HG03135 (cell line): ENCODE results near the gene GPHN.

Source experiments
- ATAC-seq: cut with Tn5 transposase; IDR thresholded peaks from one replicate; pipeline ENCODE4 v1.9.1; 2021; ENCODE audit warnings: mild to moderate bottlenecking, moderate library complexity; ENCODE audit not compliant: unreplicated experiment

The GPHN gene

GRCh38 chr14:66507722-66508546 is at the start of gene GPHN:
GPHN (plus strand) TSS chr14:66508147.
- ATAC-seq: peak; percentile 79

- ATAC-seq: no peak
Observed at GRCh38 chr14:66459603-66460002, 48.3 kb upstream of the GPHN start.

- ATAC-seq: no peak
Observed at GRCh38 chr14:66464261-66464660, 43.7 kb upstream of the GPHN start.

GRCh38 chr14:66468778-66469367 is 39.1 kb upstream of the GPHN start:
- no peak for ATAC-seq

GRCh38 chr14:66471584-66471983 is 36.4 kb upstream of the GPHN start:
- ATAC-seq: no peak

GRCh38 chr14:66472251-66472650 is 35.7 kb upstream of the GPHN start:
- no peak for ATAC-seq

GRCh38 chr14:66473223-66473622 is 34.7 kb upstream of the GPHN start:
- ATAC-seq: no peak

- ATAC-seq: no peak
Observed at GRCh38 chr14:66476964-66477363, 31.0 kb upstream of the GPHN start.

- ATAC-seq: no peak
Observed at GRCh38 chr14:66477567-66477966, 30.4 kb upstream of the GPHN start.

GRCh38 chr14:66482873-66483272 is 25.1 kb upstream of the GPHN start:
- ATAC-seq: no peak

GRCh38 chr14:66483322-66483721 is 24.6 kb upstream of the GPHN start:
- ATAC-seq: no peak

GRCh38 chr14:66485029-66485428 is 22.9 kb upstream of the GPHN start:
- no peak for ATAC-seq

- no peak for ATAC-seq
Observed at GRCh38 chr14:66485910-66486421, 22.0 kb upstream of the GPHN start, which contains the start of gene CCDC196. CCDC196 (plus strand) TSS chr14:66486371; CDS start chr14:66486503, 132 bp downstream.

GRCh38 chr14:66487164-66487563 is 20.8 kb upstream of the GPHN start:
- no peak for ATAC-seq

- no peak for ATAC-seq
Observed at GRCh38 chr14:66490143-66491111, 17.5 kb upstream of the GPHN start.

GRCh38 chr14:66493750-66494149 is 14.2 kb upstream of the GPHN start:
- no peak for ATAC-seq

- peak; percentile 74 for ATAC-seq
Observed at GRCh38 chr14:66495218-66496098, 12.5 kb upstream of the GPHN start.

GRCh38 chr14:66496188-66496807 is 11.6 kb upstream of the GPHN start:
- no peak for ATAC-seq

- no peak for ATAC-seq
Observed at GRCh38 chr14:66496911-66497310, 11.0 kb upstream of the GPHN start.

- no peak for ATAC-seq
Observed at GRCh38 chr14:66498311-66498710, 9.6 kb upstream of the GPHN start.
